Panc1 (cell line): ENCODE results near the gene SEMA3D. TPM values are rescaled to one million over a fixed set of nuclear protein-coding genes. Genes with fewer than 3 reads are reported as not detected.

ENCODE experiments used
- ATAC-seq: fragments of 200-7000 bp; cut with Tn5 transposase; 2 replicates; pipeline ENCODE4 v1.9.1; 2020; ENCODE audit warnings: mild to moderate bottlenecking, moderate library complexity
- BruUV-seq: library from RNA; stranded (reverse); fragments of 400-500 nt; replicated peaks from 2 replicates; lab custom pipeline; 2021; lab: Mats Ljungman, UMichigan
- CTCF ChIA-PET: fragments of 300-600 bp; sonication (Branson Sonifier 250); formaldehyde crosslinking; loops from one replicate; lab custom pipeline; 2022; ENCODE audit warnings: antibody characterized with exemption; lab: Charles Lee
- POLR2A ChIA-PET: fragments of 300-600 bp; sonication (Branson Sonifier 250); formaldehyde crosslinking; loops from one replicate; lab custom pipeline; 2022; ENCODE audit warnings: antibody characterized with exemption; lab: Charles Lee
- DNase-seq: peaks from one replicate; pipeline ENCODE4 v3.0.0-alpha.2; 2010; ENCODE audit warnings: low read depth, low spot score
- H3K27ac ChIP-seq: 2 replicates; pipeline ENCODE4 v1.5.1; 2011; ENCODE audit warnings: mild to moderate bottlenecking, low read length, inconsistent platforms
- H3K27me3 ChIP-seq: fragments of 200-500 bp; sonication (Bioruptor generic); 2 replicates; pipeline ENCODE4 v1.6.0; 2014; ENCODE audit warnings: low read length, inconsistent platforms; ENCODE audit not compliant: control insufficient read depth, insufficient read depth
- H3K36me3 ChIP-seq: fragments of 200-500 bp; sonication (Bioruptor generic); 2 replicates; pipeline ENCODE4 v1.5.1; 2014; ENCODE audit warnings: inconsistent platforms, mild to moderate bottlenecking, low read length, moderate library complexity; ENCODE audit not compliant: control insufficient read depth, insufficient read depth
- H3K4me1 ChIP-seq: 2 replicates; pipeline ENCODE4 v1.5.1; 2011; ENCODE audit warnings: inconsistent platforms, mild to moderate bottlenecking, low read length, moderate library complexity; ENCODE audit not compliant: control insufficient read depth, insufficient read depth
- H3K4me3 ChIP-seq, 2 experiments: 2 replicates each; pipeline ENCODE4 v1.5.1; 2011 to 2012; ENCODE audit warnings: low read depth in 2 of 2, low read length in 2 of 2, mild to moderate bottlenecking in 2 of 2, inconsistent platforms in 1 of 2, moderate library complexity in 1 of 2
- H3K9me3 ChIP-seq: fragments of 200-500 bp; sonication (Bioruptor generic); 2 replicates; pipeline ENCODE4 v1.5.1; 2014; ENCODE audit warnings: low read depth, mild to moderate bottlenecking, inconsistent platforms, low read length, moderate library complexity; ENCODE audit not compliant: control insufficient read depth, insufficient read depth
- POLR2AphosphoS5 ChIP-seq: IDR thresholded peaks from 2 replicates; pipeline ENCODE4 v1.6.1; 2012; ENCODE audit warnings: mild to moderate bottlenecking, low read depth, low read length, moderate library complexity
- SIN3A ChIP-seq: IDR thresholded peaks from 2 replicates; pipeline ENCODE4 v1.6.1; 2012; ENCODE audit warnings: low read depth, mild to moderate bottlenecking, low read length, moderate library complexity, borderline replicate concordance; ENCODE audit not compliant: insufficient read depth
- TCF7L2 ChIP-seq: IDR thresholded peaks from 2 replicates; pipeline ENCODE4 v1.6.1; 2011; ENCODE audit warnings: mild to moderate bottlenecking, low read depth, low read length, inconsistent platforms
- in situ Hi-C: cut with HindIII; loops from 2 replicates; pipeline ENCODE4 v1.10.0; 2016; ENCODE audit warnings: low sequenced_read_pairs, low pct_unique_long_range_greater_than_20kb
- intact Hi-C: fragments of 100-400 bp; cut with micrococcal nuclease; formaldehyde crosslinking; loops from one replicate; pipeline ENCODE4 v1.10.0; 2022; ENCODE audit not compliant: unreplicated experiment
- total RNA-seq: library from RNA; stranded (reverse); gene quantifications from one replicate; pipeline ENCODE4 v1.2.1, GENCODE V29; 2021; ENCODE audit not compliant: unreplicated experiment
- TF ChIP-seq, protein P1 (sequence below): fragments of 450-650 bp; IDR thresholded peaks from 2 replicates; pipeline ENCODE4 v1.5.1; 2017; ENCODE audit warnings: mild to moderate bottlenecking
- TF ChIP-seq, protein P2 (sequence below), 2 experiments: IDR thresholded peaks; 2 replicates each; pipeline ENCODE4 v1.6.1; 2011 to 2012; ENCODE audit warnings: low read depth in 2 of 2, control low read depth in 1 of 2, low read length in 1 of 2, mild to moderate bottlenecking in 1 of 2, moderate library complexity in 1 of 2; ENCODE audit not compliant: insufficient read depth in 1 of 2

The SEMA3D gene
- total RNA-seq, 1 experiment from 2014 or later = 11.5 TPM

DNA sequence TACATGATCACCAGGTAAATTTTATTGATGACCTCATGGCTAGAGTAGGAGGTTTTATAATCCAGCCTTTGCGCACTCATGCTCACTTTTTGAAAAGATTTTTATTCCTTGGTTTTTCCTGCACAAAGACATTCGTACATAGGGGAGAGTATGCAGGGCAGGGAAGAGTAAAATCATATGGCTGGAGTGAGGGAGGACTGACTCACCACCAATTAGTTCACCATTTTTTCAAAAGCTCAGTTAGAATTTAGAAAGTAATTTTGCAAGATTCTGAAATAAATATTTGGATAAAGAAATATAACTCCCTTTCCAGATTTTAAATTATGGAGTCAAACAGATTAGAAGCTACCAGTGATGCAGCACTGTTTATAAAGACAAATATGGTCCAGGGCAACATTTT is 111.9 kb downstream of the SEMA3D start:
- ATAC-seq (no peak), DNase-seq (no peak)
- Histone ChIP-seq H3K4me3 (no peak overlapping the region), H3K27me3 (no peaks in the 10 kb centered on the region), H3K27ac (no peak overlapping the region), H3K4me1 (no peaks in the 10 kb centered on the region; the same call in 1 of the 2 replicates), H3K36me3 (no peaks in the 10 kb centered on the region), H3K9me3 (no peaks in the 10 kb centered on the region)
- in situ Hi-C loops (no loop called here), intact Hi-C loops (no loop called here)
- POLR2A ChIA-PET = no interaction called here
- no TSS peak for BruUV-seq
- TF ChIP-seq, protein P1, sequence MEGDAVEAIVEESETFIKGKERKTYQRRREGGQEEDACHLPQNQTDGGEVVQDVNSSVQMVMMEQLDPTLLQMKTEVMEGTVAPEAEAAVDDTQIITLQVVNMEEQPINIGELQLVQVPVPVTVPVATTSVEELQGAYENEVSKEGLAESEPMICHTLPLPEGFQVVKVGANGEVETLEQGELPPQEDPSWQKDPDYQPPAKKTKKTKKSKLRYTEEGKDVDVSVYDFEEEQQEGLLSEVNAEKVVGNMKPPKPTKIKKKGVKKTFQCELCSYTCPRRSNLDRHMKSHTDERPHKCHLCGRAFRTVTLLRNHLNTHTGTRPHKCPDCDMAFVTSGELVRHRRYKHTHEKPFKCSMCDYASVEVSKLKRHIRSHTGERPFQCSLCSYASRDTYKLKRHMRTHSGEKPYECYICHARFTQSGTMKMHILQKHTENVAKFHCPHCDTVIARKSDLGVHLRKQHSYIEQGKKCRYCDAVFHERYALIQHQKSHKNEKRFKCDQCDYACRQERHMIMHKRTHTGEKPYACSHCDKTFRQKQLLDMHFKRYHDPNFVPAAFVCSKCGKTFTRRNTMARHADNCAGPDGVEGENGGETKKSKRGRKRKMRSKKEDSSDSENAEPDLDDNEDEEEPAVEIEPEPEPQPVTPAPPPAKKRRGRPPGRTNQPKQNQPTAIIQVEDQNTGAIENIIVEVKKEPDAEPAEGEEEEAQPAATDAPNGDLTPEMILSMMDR = no peak
- TF ChIP-seq, protein P2, sequence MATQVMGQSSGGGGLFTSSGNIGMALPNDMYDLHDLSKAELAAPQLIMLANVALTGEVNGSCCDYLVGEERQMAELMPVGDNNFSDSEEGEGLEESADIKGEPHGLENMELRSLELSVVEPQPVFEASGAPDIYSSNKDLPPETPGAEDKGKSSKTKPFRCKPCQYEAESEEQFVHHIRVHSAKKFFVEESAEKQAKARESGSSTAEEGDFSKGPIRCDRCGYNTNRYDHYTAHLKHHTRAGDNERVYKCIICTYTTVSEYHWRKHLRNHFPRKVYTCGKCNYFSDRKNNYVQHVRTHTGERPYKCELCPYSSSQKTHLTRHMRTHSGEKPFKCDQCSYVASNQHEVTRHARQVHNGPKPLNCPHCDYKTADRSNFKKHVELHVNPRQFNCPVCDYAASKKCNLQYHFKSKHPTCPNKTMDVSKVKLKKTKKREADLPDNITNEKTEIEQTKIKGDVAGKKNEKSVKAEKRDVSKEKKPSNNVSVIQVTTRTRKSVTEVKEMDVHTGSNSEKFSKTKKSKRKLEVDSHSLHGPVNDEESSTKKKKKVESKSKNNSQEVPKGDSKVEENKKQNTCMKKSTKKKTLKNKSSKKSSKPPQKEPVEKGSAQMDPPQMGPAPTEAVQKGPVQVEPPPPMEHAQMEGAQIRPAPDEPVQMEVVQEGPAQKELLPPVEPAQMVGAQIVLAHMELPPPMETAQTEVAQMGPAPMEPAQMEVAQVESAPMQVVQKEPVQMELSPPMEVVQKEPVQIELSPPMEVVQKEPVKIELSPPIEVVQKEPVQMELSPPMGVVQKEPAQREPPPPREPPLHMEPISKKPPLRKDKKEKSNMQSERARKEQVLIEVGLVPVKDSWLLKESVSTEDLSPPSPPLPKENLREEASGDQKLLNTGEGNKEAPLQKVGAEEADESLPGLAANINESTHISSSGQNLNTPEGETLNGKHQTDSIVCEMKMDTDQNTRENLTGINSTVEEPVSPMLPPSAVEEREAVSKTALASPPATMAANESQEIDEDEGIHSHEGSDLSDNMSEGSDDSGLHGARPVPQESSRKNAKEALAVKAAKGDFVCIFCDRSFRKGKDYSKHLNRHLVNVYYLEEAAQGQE (IDR thresholded peaks at IDR 0.05; ENCODE audit: insufficient read depth in 1 of 2, low read depth in 2 of 2, low read length in 1 of 2) = no peak
- no peak for TF ChIP-seq SIN3A
- no peak for TF ChIP-seq POLR2AphosphoS5
- CTCF ChIA-PET = no interaction called here

DNA sequence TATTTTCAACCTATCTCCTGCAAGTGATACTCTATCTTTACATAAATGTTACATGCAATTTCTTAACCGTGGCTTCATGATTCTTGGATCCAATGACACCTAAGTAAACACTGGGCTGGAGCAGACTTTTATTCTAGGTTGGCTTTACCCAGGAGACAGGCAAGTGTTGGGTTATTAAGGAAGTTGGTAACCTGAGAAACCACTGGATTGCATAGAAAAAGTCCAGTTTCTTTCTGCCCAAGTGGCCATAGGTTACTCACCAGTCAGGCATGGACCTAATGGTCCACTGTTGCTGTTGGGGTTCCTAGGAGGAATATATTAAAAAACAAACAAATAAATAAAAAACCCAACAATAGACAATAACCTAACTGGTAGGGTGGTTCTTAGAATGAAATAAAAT is 112.8 kb downstream of the SEMA3D start:
- Histone ChIP-seq H3K4me3 (no peak overlapping the region), H3K9me3 (no peaks in the 10 kb centered on the region), H3K4me1 (no peaks in the 10 kb centered on the region; the same call in 1 of the 2 replicates), H3K36me3 (no peaks in the 10 kb centered on the region), H3K27me3 (no peaks in the 10 kb centered on the region), H3K27ac (no peak overlapping the region)
- intact Hi-C loops (no loop called here), in situ Hi-C loops (no loop called here)
- ATAC-seq = no peak
- no TSS peak for BruUV-seq
- ChIA-PET POLR2A (no interaction called here), CTCF (no interaction called here)
- no peak for DNase-seq
- no peak for TF ChIP-seq TCF7L2
- TF ChIP-seq SIN3A = no peak
- TF ChIP-seq, protein P2 (IDR thresholded peaks at IDR 0.05; ENCODE audit: insufficient read depth in 1 of 2, low read depth in 2 of 2, low read length in 1 of 2) = no peak
- TF ChIP-seq, protein P1 = no peak
- no peak for TF ChIP-seq POLR2AphosphoS5
